Ovary (tissue), 3 donors: Measurements from ENCODE around the gene UBE2Q2.

Experiments
- CTCF ChIP-seq, 3 donors: fragments of 450-650 bp in 2 of 3; fragments of 200-600 bp in 1 of 3; IDR thresholded peaks; one replicate each; pipeline versions ENCODE4 v1.5.1 to v1.8.0; 2016 to 2022; ENCODE audit warnings: antibody characterized with exemption in 3 of 3, mild to moderate bottlenecking in 1 of 3
- POLR2A ChIP-seq: fragments of 450-650 bp; IDR thresholded peaks from one replicate; pipeline ENCODE4 v1.6.1; 2017; ENCODE audit warnings: antibody characterized with exemption, mild to moderate bottlenecking, moderate library complexity
- donor health status: DM: no; HTN: no; CAD: no.

GRCh38 chr15:75820206-75820605 is 23.0 kb upstream of the UBE2Q2 start:
- no peak for TF ChIP-seq CTCF (IDR thresholded peaks at IDR 0.05)
- TF ChIP-seq POLR2A: no peak
